ENCODE results near the gene CMTM3. TPM values are rescaled to one million over a fixed set of nuclear protein-coding genes. Genes with fewer than 3 reads are reported as not detected.

CMTM3 gene
- total RNA-seq, 2 donors from 2014 or later = 4.0 to 7.9 TPM

DNA sequence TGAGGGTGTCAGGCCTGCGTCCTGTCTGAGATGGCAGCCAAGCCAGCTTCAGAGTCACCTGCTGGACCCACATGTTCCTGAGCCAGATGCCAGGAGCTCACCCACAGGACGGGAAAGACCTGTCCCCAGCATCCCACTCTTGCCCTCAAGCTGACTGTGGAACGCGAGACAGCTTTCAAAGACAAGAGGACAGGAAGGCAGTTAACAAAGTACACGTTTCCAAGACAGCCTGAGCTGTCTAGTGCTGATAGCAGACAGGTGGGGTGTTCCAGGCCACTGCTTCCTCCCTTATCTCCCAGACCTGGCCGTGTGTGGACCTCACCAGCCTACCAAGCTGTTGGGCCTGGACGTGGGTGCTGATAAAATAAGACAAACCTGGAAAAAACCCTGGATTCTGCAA lies 13.2 kb downstream of the CMTM3 start:
- H3K4me3 ChIP-seq = no peak overlapping the region
- no peak overlapping the region for H3K9ac ChIP-seq (ENCODE audit: low read depth in 2 of 2, low read length in 2 of 2)
- no peaks in the 10 kb centered on the region for H3K4me1 ChIP-seq
- no peaks in the 10 kb centered on the region for H3K9me3 ChIP-seq
- intact Hi-C loops (cut with DNase I) = no loop called here
- no peaks in the 10 kb centered on the region for H3K36me3 ChIP-seq
- no peak for TF ChIP-seq CTCF (IDR thresholded peaks at IDR 0.05)
- no peaks in the 10 kb centered on the region for H3K27me3 ChIP-seq
- no peak for DNase-seq
- H3K27ac ChIP-seq = no peak overlapping the region

- no peaks in the 10 kb centered on the region for H3K4me1 ChIP-seq
- H3K27ac ChIP-seq = no peak overlapping the region
- DNase-seq = no peak
- no peaks in the 10 kb centered on the region for H3K9me3 ChIP-seq
- no peak overlapping the region for H3K9ac ChIP-seq (ENCODE audit: low read depth in 2 of 2, low read length in 2 of 2)
- intact Hi-C loops (cut with DNase I) = no loop called here
- H3K36me3 ChIP-seq = no peaks in the 10 kb centered on the region
- no peak overlapping the region for H3K4me3 ChIP-seq
- H3K27me3 ChIP-seq = no peaks in the 10 kb centered on the region
- TF ChIP-seq CTCF (IDR thresholded peaks at IDR 0.05) = no peak
These were observed 14.3 kb downstream of the CMTM3 start for GRCh38 chr16:66618588-66619375.

GRCh38 chr16:66619534-66620428 lies 15.3 kb downstream of the CMTM3 start:
- H3K9ac ChIP-seq (ENCODE audit: low read depth in 2 of 2, low read length in 2 of 2) = no peak overlapping the region
- no peaks in the 10 kb centered on the region for H3K36me3 ChIP-seq
- no peak for DNase-seq
- H3K27ac ChIP-seq = no peak overlapping the region
- H3K4me3 ChIP-seq = no peak overlapping the region
- H3K27me3 ChIP-seq = no peaks in the 10 kb centered on the region
- H3K4me1 ChIP-seq = no peaks in the 10 kb centered on the region
- no peak for TF ChIP-seq CTCF (IDR thresholded peaks at IDR 0.05)
- H3K9me3 ChIP-seq = no peaks in the 10 kb centered on the region
- intact Hi-C loops (cut with DNase I) = no loop called here

- no peak for DNase-seq
- H3K27me3 ChIP-seq = no peaks in the 10 kb centered on the region
- intact Hi-C loops (cut with DNase I) = no loop called here
- H3K9ac ChIP-seq (ENCODE audit: low read depth in 2 of 2, low read length in 2 of 2) = no peak overlapping the region
- H3K4me1 ChIP-seq = no peaks in the 10 kb centered on the region
- no peaks in the 10 kb centered on the region for H3K9me3 ChIP-seq
- no peak overlapping the region for H3K27ac ChIP-seq
- H3K4me3 ChIP-seq = no peak overlapping the region
- H3K36me3 ChIP-seq = no peaks in the 10 kb centered on the region
- no peak for TF ChIP-seq CTCF (IDR thresholded peaks at IDR 0.05)
These were observed 15.9 kb downstream of the CMTM3 start for GRCh38 chr16:66620429-66620795.

- Histone ChIP-seq H3K27me3 (no peaks in the 10 kb centered on the region), H3K36me3 (no peaks in the 10 kb centered on the region), H3K4me1 (no peaks in the 10 kb centered on the region), H3K9ac (ENCODE audit: low read depth in 2 of 2, low read length in 2 of 2) (no peak overlapping the region), H3K4me3 (no peak overlapping the region), H3K9me3 (no peaks in the 10 kb centered on the region), H3K27ac (no peak overlapping the region)
- intact Hi-C loops (cut with DNase I) = no loop called here
- TF ChIP-seq CTCF (IDR thresholded peaks at IDR 0.05) = no peak
- DNase-seq = no peak
These were observed 17.5 kb downstream of the CMTM3 start for GRCh38 chr16:66621973-66622372.

Measured in colonic mucosa (tissue), 4 donors.